Stimulated activated CD8-positive, alpha-beta memory T cell treated with anti-CD3 and anti-CD28 coated beads, Interleukin-7, amount 100 ng/mL, for 1 hour (primary cell): Measurements from ENCODE around the gene SURF6.
"Not testable (repeated sequence)": the region's sequence is repeated elsewhere in the genome, so short reads cannot be mapped to it uniquely, and the experiment has no call there.

Source experiments
- DNase-seq, 2 donors: peaks; one replicate each; pipeline ENCODE4 v3.0.0-alpha.2; 2020; ENCODE audit warnings: low read depth in 2 of 2

The SURF6 gene

GRCh38 chr9:133347985-133348717 lies 12.2 kb upstream of the SURF6 start, which contains the start of the genes MED22 and RPL7A:
Gene MED22, minus strand, starts transcription at chr9:133348131. Its CDS starts 1,469 bp downstream, at chr9:133346662.
Gene RPL7A, plus strand, starts transcription at chr9:133348218. Its CDS starts 26 bp downstream, at chr9:133348244.
- peak; percentile 78 to 81 for DNase-seq

DNA sequence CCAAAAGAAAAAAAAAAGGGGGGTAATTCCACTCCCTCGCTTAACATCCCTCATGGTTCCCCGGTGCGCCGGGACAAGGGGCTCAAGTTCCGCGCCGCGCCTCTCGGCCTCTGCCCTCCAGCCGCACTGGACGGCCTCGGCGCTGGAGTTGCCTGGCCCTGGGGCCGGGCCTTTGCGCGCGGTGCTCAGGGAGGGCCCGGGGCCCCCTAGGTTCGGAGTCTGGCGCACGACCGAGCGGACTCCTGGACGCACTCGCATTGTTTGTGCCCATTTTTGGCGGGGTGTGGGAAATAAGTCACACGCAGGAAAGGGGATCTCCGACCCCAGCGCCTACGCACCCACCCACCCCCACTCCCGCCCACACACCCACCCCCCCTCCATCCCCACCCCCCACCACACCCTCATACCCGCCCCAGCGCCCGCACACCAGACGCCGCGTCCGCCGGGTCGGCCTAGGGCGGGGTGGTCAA lies 11.6 kb upstream of the SURF6 start:
- no peak for DNase-seq

DNA sequence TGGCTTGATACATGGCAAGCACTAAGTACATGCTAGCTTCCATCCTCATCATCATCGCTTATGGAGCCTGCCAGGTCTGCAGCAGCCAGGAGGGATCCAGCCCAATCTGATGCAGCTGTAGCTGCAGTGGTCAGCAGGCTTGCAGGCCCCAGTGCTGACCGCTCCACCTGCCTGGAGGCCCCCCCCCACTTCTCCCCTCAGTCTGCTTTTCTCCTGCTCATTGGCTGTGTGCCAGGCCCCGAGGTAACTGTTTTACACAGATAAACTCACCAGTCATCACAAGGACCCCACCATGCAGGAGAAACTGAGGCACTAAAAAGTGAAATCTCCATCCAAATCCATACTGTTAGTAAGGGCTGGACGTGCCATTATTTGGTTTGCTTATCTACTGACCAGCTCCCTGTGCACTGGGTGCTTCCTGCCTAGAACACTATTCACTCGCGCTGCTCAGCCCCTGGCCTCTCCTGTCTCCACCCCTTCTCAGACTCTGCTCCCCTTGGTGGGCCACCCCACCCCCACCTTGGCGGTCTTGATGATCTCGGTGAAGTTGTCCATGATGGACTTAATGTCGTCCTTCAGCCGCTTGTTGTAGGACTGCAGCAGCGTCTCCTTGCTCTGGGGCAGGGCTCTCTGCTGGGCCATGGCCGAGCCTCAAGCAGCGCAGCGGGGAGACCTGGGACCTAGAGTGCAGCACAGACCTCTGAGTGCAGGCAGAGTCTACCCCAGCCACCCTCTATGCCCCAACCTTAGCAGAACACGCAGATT lies 10.2 kb upstream of the SURF6 start:
- no peak for DNase-seq

GRCh38 chr9:133345596-133345995 lies 9.6 kb upstream of the SURF6 start:
- DNase-seq: no peak

- DNase-seq: no peak
These were observed 9.0 kb upstream of the SURF6 start for GRCh38 chr9:133344979-133345378.

- DNase-seq: no peak
These were observed 8.1 kb upstream of the SURF6 start for GRCh38 chr9:133344071-133344470.

DNA sequence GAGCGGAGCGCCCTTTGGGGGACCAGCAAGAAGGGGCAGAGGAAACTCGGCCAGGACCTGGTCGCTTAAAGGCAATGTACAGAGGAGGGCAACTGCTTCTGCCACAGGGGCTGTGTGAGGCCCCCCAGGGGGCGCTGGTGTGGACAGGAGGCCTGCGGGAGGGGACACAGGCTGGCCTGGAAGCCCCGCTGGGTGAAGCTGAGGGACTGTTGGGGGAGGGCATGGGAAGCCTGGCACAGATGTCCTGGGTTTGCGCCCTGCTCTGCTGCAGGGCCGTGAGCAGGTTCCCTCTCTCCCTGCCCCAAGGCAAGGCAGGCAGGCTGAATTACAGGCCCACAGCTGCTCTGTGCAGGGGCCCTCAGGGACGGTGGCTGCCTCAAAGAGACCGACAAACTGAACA lies 6.6 kb upstream of the SURF6 start:
- DNase-seq: no peak

DNA sequence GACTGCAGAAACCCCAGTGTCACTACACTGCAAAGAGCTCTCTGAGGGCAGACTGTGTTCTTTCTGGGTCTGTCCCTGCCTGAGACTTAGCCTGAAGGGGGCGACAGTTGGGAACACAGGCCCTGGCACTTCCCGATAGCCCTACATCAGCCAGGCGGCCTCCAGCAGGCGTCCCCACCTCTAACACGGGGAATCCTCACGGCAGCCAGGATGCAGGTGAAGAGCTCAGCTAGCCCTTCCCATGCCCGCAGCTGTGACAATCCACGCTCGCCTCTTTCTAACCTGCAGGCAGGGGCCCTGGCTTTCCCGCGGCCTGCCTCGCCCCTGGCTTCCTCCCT lies 6.0 kb upstream of the SURF6 start:
- no peak for DNase-seq

- no peak for DNase-seq
These were observed 5.5 kb upstream of the SURF6 start for GRCh38 chr9:133341369-133342068.

GRCh38 chr9:133340916-133341315 lies 4.9 kb upstream of the SURF6 start:
- DNase-seq: no peak

- no peak for DNase-seq
These were observed 4.3 kb upstream of the SURF6 start for GRCh38 chr9:133340256-133340655.

DNA sequence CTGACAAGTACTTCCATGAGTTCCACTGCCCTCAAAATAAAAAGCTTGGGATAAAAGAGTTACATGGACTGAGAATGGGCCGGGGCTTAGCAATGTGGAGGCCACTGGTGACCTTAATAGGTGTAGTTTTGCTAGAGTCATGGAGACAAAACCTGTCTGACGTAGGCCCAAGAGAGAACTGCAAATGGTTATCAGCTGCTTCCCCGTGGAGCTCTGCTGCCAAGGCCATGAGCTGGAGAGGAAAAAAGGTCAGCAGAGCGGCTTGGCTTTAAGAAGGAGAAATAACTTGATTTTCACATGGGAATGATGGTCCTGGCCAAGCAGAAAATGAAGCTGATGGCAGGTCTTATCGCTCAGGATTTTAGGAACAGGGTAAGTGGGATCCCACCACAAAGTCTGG lies 3.7 kb upstream of the SURF6 start:
- DNase-seq: no peak

DNA sequence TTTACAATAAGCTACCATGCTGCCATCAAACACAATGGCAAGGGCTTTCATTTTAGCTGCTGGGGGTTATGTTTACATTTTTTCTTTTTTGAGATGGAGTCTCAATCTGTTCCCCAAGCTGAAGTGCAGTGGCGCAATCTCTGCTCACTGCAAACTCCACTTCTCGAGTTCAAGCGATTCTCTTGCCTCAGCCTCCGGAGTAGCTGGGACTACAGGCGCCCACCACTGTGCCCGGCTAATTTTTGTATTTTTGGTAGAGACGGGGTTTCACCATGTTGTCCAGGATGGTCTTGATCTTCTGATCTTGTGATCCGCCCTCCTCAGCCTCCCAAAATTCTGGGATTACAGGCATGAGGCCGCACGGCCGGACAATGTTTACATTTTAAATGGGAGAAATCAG lies 1.1 kb downstream of the SURF6 start:
- not testable (repeated sequence) for DNase-seq

DNA sequence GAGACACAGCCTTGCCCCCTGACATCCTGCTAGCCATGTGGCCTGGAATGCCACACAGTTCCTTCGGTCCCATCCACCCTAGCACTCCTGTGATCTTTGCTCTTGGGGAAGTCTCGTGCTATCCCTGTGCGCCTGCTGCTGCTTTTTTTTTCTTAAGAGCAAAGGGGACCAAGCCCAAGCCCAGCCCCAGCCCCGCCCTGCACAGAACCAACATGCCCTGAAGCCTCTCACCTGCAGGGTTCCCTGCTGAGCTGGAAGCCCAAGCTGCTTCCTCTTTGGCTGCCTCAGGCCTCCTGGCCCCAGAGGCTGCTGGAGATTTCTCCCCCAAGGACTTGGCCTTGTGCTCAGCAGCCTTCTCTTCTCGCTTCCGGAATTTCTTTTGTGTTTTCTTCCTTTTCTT lies 1.8 kb downstream of the SURF6 start:
- DNase-seq: no peak

GRCh38 chr9:133333566-133333965 lies 2.4 kb downstream of the SURF6 start:
- no peak for DNase-seq

DNA sequence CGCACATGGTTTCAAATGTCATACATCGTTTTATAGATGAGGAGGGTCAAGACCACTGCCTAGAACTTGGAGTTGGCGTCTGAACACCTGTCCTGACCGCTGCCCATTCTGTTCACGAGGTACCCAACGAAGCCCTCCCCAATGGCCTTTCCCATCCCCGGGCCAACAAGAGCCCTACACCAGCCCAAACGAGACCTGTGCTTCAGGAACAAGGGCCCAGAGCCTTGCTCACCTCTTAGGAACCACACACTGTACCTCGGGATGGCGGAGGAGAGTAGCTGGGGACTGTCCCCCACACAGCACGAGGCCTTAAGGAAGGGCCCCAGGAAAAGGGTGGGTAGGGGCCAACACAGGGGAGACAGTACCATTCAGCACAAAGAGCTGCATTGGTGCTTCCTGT lies 3.0 kb downstream of the SURF6 start:
- DNase-seq: no peak

GRCh38 chr9:133332381-133332730 lies 3.6 kb downstream of the SURF6 start:
- DNase-seq: no peak

DNA sequence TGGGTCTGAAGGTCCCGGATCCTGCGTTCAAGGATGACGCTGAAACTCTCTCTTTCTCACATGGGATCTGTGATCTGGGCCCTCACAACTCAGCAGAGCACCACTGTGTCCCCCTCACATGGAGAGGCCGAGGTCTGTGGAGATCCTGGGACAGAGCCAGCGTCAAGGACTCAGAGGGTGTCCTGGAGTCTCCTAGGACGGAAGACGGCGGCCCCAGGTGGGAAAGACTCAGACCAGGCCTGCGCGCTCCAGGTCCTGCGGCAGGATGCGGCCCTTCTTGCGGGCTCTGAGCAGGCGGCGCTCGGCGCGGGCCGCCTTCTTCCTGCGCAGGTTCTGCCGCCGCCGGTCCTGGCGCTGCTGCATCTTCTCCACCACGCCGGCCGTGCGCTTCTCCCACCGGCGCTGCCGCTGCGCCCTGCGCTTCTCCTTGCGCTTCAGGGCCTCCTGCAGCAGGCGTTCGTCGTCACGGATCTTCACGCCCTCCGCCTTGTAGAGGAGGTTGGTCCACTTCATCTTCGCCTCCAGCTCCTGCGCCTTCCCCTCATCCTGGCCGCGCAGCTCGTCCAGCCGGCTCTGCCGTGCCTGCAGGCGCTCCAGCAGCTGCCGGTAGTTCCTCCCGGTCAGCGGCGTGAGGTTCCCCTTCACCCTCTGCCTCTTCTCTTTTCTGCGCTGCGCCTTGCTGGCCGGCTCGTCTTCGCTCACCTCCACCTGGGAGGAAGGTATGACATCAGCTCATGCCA lies 4.2 kb downstream of the SURF6 start:
- no peak for DNase-seq

GRCh38 chr9:133331221-133331620 lies 4.8 kb downstream of the SURF6 start:
- DNase-seq: no peak

DNA sequence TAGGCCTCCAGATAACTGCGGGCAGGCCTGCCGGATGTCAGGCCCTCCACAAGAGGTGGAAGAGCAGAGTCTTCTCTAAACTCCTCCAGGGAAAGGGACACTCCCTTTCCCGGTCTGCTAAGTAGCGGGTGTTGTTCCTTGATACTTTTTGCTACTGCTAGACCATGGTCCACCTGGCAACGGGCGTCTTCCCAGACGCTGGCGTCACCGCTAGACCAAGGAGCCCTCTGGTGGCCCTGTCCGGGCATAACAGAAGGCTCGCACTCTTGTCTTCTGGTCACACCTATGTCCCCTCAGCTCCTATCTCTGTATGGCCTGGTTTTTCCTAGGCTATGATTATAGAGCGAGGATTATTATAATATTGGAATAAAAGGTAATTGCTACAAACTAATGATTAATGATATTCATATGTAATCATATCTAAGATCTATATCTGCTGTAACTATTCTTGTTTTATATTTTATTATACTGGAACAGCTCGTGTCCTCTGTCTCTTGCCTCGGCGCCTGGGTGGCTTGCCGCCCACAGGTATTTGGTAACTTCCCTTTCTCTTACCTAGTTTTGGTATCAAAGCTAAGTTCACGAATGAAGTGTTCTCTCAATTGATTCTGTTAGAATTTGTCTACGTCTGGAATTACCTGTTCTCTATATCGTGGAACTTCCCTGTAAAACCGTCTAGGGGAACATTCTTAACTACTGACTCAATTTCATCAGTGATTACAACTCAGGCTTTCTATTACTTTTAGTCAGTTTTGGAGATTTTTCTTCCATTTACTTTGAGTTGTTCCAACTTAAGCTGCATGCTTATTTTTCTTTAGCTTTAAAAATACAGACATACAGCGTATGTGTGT lies 6.5 kb downstream of the SURF6 start:
- DNase-seq: not testable (repeated sequence)
